Neuronal stem cell (in vitro differentiated cells): Measurements from ENCODE around the gene LOXHD1.
A peak's percentile ranks its signal among the peaks of the same experiment; 100 is the strongest.

Source experiments
- DNase-seq: peaks from one replicate; pipeline ENCODE4 v3.0.0-alpha.2; 2013; ENCODE audit warnings: low spot score
- H2AFZ ChIP-seq: one replicate; pipeline ENCODE4 v1.6.1; 2013; ENCODE audit warnings: mild to moderate bottlenecking, low read length, inconsistent platforms
- H2AK5ac ChIP-seq: 2 replicates; pipeline ENCODE4 v1.6.1; 2013; ENCODE audit warnings: low read depth, mild to moderate bottlenecking, inconsistent platforms, low read length, moderate library complexity, mixed read lengths
- H2BK120ac ChIP-seq: 2 replicates; pipeline ENCODE4 v1.6.1; 2013; ENCODE audit warnings: low read depth, mild to moderate bottlenecking, inconsistent platforms, low read length, moderate library complexity, mixed read lengths
- H2BK12ac ChIP-seq: one replicate; pipeline ENCODE4 v1.6.1; 2013; ENCODE audit warnings: low read length, inconsistent platforms
- H2BK15ac ChIP-seq: 2 replicates; pipeline ENCODE4 v1.6.1; 2013; ENCODE audit warnings: mild to moderate bottlenecking, low read length, inconsistent platforms, mixed read lengths
- H2BK5ac ChIP-seq: one replicate; pipeline ENCODE4 v1.6.1; 2013; ENCODE audit warnings: inconsistent platforms, mild to moderate bottlenecking, low read length, moderate library complexity
- H3K14ac ChIP-seq: one replicate; pipeline ENCODE4 v1.6.1; 2013; ENCODE audit warnings: low read length, inconsistent platforms
- H3K18ac ChIP-seq: 2 replicates; pipeline ENCODE4 v1.6.1; 2013; ENCODE audit warnings: low read length, inconsistent platforms
- H3K23ac ChIP-seq: 2 replicates; pipeline ENCODE4 v1.6.1; 2013; ENCODE audit warnings: low read depth, mild to moderate bottlenecking, mixed read lengths, low read length, inconsistent platforms; ENCODE audit not compliant: poor library complexity
- H3K27ac ChIP-seq: replicated peaks from 3 replicates; pipeline ENCODE4 v1.5.1; 2013; ENCODE audit warnings: low read length, inconsistent platforms
- H3K27me3 ChIP-seq, 3 experiments: 2 replicates each; pipeline ENCODE4 v1.6.1; 2013; ENCODE audit warnings: low read length in 3 of 3, mild to moderate bottlenecking in 2 of 3, inconsistent platforms in 1 of 3, low read depth in 1 of 3, mixed read lengths in 1 of 3, moderate library complexity in 1 of 3; ENCODE audit not compliant: control insufficient read depth in 3 of 3, insufficient read depth in 3 of 3
- H3K36me3 ChIP-seq, 2 donors: replicated peaks in 1 of 2; 2 replicates each; pipeline ENCODE4 v1.6.1; 2013; ENCODE audit warnings: low read length in 2 of 2; ENCODE audit not compliant: control insufficient read depth in 2 of 2, insufficient read depth in 2 of 2
- H3K4ac ChIP-seq: 2 replicates; pipeline ENCODE4 v1.6.1; 2013; ENCODE audit warnings: inconsistent platforms, mild to moderate bottlenecking, low read length, moderate library complexity
- H3K4me1 ChIP-seq, 2 donors: 1 replicate in 1 of 2; 2 replicates in 1 of 2; pipeline ENCODE4 v1.6.1; 2013; ENCODE audit warnings: low read length in 2 of 2, low read depth in 1 of 2; ENCODE audit not compliant: control insufficient read depth in 2 of 2, insufficient read depth in 1 of 2
- H3K4me2 ChIP-seq: one replicate; pipeline ENCODE4 v1.6.1; 2013; ENCODE audit warnings: mild to moderate bottlenecking, low read length, inconsistent platforms; ENCODE audit not compliant: insufficient read depth, poor library complexity, severe bottlenecking
- H3K4me3 ChIP-seq, 2 donors: 2 replicates each; pipeline ENCODE4 v1.5.1; 2013; ENCODE audit warnings: low read length in 2 of 2, mild to moderate bottlenecking in 2 of 2, inconsistent platforms in 1 of 2, moderate library complexity in 1 of 2
- H3K79me1 ChIP-seq: one replicate; pipeline ENCODE4 v1.6.1; 2013; ENCODE audit warnings: low read depth, mild to moderate bottlenecking, inconsistent platforms, low read length, moderate library complexity
- H3K9ac ChIP-seq: one replicate; pipeline ENCODE4 v1.6.1; 2013; ENCODE audit warnings: mild to moderate bottlenecking, low read depth, low read length, inconsistent platforms; ENCODE audit not compliant: poor library complexity
- H3K9me3 ChIP-seq, 2 donors: replicated peaks in 1 of 2; 2 replicates each; pipeline versions ENCODE3 to v1.6.1; 2013; ENCODE audit warnings: low read length in 2 of 2, mild to moderate bottlenecking in 2 of 2, inconsistent platforms in 1 of 2, low read depth in 1 of 2, mixed read lengths in 1 of 2, moderate library complexity in 1 of 2; ENCODE audit not compliant: control insufficient read depth in 2 of 2, insufficient read depth in 1 of 2
- H4K8ac ChIP-seq: one replicate; pipeline ENCODE4 v1.6.1; 2013; ENCODE audit warnings: low read depth, mild to moderate bottlenecking, inconsistent platforms, low read length, moderate library complexity
- H4K91ac ChIP-seq: one replicate; pipeline ENCODE4 v1.6.1; 2013; ENCODE audit warnings: low read length, low read depth, mild to moderate bottlenecking, inconsistent platforms; ENCODE audit not compliant: poor library complexity
- WGBS, 2 donors: extraction: QIAGEN DNeasy Blood & Tissue Kit; methylation state at CpG; one replicate each; pipeline ENCODE4 v1.1.7; 2013; ENCODE audit warnings: missing lambda C conversion rate in 2 of 2, mixed read lengths in 1 of 2; ENCODE audit not compliant: insufficient read length in 2 of 2, insufficient replicate concordance in 1 of 2; ENCODE audit errors: extremely low coverage in 2 of 2; 5-methylcytosine and 5-hydroxymethylcytosine counted together

LOXHD1 gene

GRCh38 chr18:46641917-46642316 is 15.1 kb downstream of the LOXHD1 start:
- Histone ChIP-seq H2BK120ac (no peak overlapping the region), H3K36me3 (no peaks in the 10 kb centered on the region), H4K91ac (no peak overlapping the region), H4K8ac (no peak overlapping the region), H2AFZ (no peak overlapping the region), H2BK5ac (no peak overlapping the region), H2BK12ac (no peak overlapping the region), H3K9me3 (peaks cover 0 to 2% of the 10 kb centered on the region in 2 donors), H3K23ac (no peak overlapping the region), H3K14ac (no peak overlapping the region), H3K79me1 (no peaks in the 10 kb centered on the region), H3K4me1 (no peaks in the 10 kb centered on the region), H3K4me3 (no peak overlapping the region), H3K18ac (no peak overlapping the region), H2AK5ac (no peak overlapping the region), H3K4ac (no peak overlapping the region), H3K27ac (no peak overlapping the region), H3K27me3 (peaks cover 0 to 23% (median 0%) of the 10 kb centered on the region in 3 experiments), H3K9ac (no peak overlapping the region), H3K4me2 (no peak overlapping the region), H2BK15ac (no peak overlapping the region)
- WGBS, 2 donors, result no CpG with 5 or more reads among the region's 7 CpGs
- DNase-seq, result no peak

- H2BK12ac ChIP-seq, result no peak overlapping the region
- peak overlapping the region; percentile 46 for H3K23ac ChIP-seq
- H2AK5ac ChIP-seq, result no peak overlapping the region
- no peaks in the 10 kb centered on the region for H3K4me1 ChIP-seq
- no peak overlapping the region for H4K91ac ChIP-seq
- H2AFZ ChIP-seq, result no peak overlapping the region
- peak overlapping the region; percentile 28 for H2BK15ac ChIP-seq
- no peak overlapping the region for H2BK120ac ChIP-seq
- DNase-seq, result no peak
- H3K4me2 ChIP-seq, result no peak overlapping the region
- H4K8ac ChIP-seq, result peak overlapping the region; percentile 73
- no peaks in the 10 kb centered on the region for H3K36me3 ChIP-seq
- H3K9me3 ChIP-seq, result peaks cover 0 to 2% of the 10 kb centered on the region in 2 donors
- WGBS, 2 donors, result no CpG with 5 or more reads among the region's 6 CpGs
- peak overlapping the region; percentile 38 for H3K18ac ChIP-seq
- no peak overlapping the region for H2BK5ac ChIP-seq
- H3K4me3 ChIP-seq, result no peak overlapping the region
- H3K27ac ChIP-seq, result no peak overlapping the region
- peak overlapping the region; percentile 77 for H3K14ac ChIP-seq
- H3K79me1 ChIP-seq, result no peaks in the 10 kb centered on the region
- H3K27me3 ChIP-seq, result peaks cover 0 to 10% (median 0%) of the 10 kb centered on the region in 3 experiments
- no peak overlapping the region for H3K4ac ChIP-seq
- peak overlapping the region; percentile 39 for H3K9ac ChIP-seq
Measured at GRCh38 chr18:46639386-46639785, 17.6 kb downstream of the LOXHD1 start.

GRCh38 chr18:46636040-46636630 is 20.9 kb downstream of the LOXHD1 start:
- H2AK5ac ChIP-seq, result no peak overlapping the region
- WGBS, 2 donors, result no CpG with 5 or more reads among the region's 7 CpGs
- no peak overlapping the region for H3K4me3 ChIP-seq
- H3K4me1 ChIP-seq, result no peaks in the 10 kb centered on the region
- peaks cover 0 to 4% (median 0%) of the 10 kb centered on the region in 3 experiments for H3K27me3 ChIP-seq
- no peaks in the 10 kb centered on the region for H3K36me3 ChIP-seq
- no peak overlapping the region for H3K9ac ChIP-seq
- H3K9me3 ChIP-seq, result peaks cover 0 to 2% of the 10 kb centered on the region in 2 donors
- no peak overlapping the region for H2BK5ac ChIP-seq
- peak overlapping the region; percentile 60 for H3K18ac ChIP-seq
- H2AFZ ChIP-seq, result no peak overlapping the region
- no peak overlapping the region for H2BK120ac ChIP-seq
- H4K8ac ChIP-seq, result no peak overlapping the region
- H3K4me2 ChIP-seq, result no peak overlapping the region
- no peak overlapping the region for H2BK12ac ChIP-seq
- no peaks in the 10 kb centered on the region for H3K79me1 ChIP-seq
- no peak overlapping the region for H3K14ac ChIP-seq
- H2BK15ac ChIP-seq, result no peak overlapping the region
- H4K91ac ChIP-seq, result no peak overlapping the region
- no peak overlapping the region for H3K23ac ChIP-seq
- DNase-seq, result no peak
- no peak overlapping the region for H3K27ac ChIP-seq
- no peak overlapping the region for H3K4ac ChIP-seq

- H3K4ac ChIP-seq, result no peak overlapping the region
- no peak overlapping the region for H2BK120ac ChIP-seq
- no peak overlapping the region for H3K14ac ChIP-seq
- H3K9ac ChIP-seq, result no peak overlapping the region
- H2AK5ac ChIP-seq, result no peak overlapping the region
- no peak overlapping the region for H4K8ac ChIP-seq
- H3K18ac ChIP-seq, result no peak overlapping the region
- no peak overlapping the region for H4K91ac ChIP-seq
- H3K79me1 ChIP-seq, result no peaks in the 10 kb centered on the region
- no peak overlapping the region for H3K4me3 ChIP-seq
- no peak overlapping the region for H3K4me2 ChIP-seq
- no peak overlapping the region for H3K23ac ChIP-seq
- H2BK12ac ChIP-seq, result no peak overlapping the region
- no peaks in the 10 kb centered on the region for H3K9me3 ChIP-seq
- H3K4me1 ChIP-seq, result no peaks in the 10 kb centered on the region
- H3K27ac ChIP-seq, result no peak overlapping the region
- no CpG with 5 or more reads among the region's 8 CpGs for WGBS, 2 donors
- H2AFZ ChIP-seq, result no peak overlapping the region
- no peaks in the 10 kb centered on the region for H3K36me3 ChIP-seq
- H3K27me3 ChIP-seq, result peaks cover 0 to 6% (median 0%) of the 10 kb centered on the region in 3 experiments
- no peak for DNase-seq
- no peak overlapping the region for H2BK5ac ChIP-seq
- H2BK15ac ChIP-seq, result no peak overlapping the region
Measured at GRCh38 chr18:46632401-46633071, 24.5 kb downstream of the LOXHD1 start.
